ENCODE results near the gene PRKAG2. TPM values are rescaled to one million over a fixed set of nuclear protein-coding genes. Genes with fewer than 3 reads are reported as not detected.

Gene PRKAG2
- total RNA-seq, 2 donors from 2014 or later, result 38.3 to 78.5 TPM

DNA sequence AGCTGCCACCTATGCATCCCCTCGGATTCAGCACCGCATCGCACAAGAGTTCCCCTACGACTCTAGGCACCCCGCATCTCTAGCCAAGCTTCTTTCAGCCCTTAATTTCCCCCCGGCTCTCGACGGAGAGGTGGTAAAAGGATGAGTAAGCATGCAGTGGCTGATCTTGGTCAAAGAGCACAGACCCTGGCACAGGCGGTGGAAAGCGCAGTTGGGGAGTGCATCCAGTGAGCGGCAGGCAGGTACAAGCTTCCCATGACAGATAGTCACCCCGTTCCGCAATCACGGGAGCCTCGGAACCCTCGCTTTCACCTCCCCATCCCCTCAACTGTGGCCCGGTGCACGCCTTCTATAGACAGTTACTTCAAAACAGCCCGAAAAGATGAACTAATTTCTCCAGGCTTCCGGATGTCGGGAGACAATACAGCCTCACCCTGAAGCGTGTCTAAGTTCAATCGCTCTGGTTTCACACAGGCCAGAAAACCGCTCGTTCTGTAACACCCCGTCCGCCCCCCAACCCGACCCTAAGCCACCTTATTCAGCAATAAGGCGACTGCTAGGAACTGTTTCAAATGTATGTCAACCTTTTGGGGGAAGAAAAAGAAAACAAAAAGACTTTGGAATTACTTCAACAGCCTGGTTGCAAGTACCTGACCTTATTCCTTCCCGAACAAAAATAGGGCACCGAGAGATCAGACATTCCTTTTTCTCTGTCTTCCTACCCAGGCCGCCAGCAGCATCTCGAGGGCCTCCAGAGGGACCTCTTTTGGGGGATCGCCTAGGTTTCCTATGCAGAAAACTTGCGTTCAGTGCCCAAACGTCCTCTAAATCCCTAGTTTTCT lies 358.6 kb downstream of the PRKAG2 start:
- TF ChIP-seq, protein P1, sequence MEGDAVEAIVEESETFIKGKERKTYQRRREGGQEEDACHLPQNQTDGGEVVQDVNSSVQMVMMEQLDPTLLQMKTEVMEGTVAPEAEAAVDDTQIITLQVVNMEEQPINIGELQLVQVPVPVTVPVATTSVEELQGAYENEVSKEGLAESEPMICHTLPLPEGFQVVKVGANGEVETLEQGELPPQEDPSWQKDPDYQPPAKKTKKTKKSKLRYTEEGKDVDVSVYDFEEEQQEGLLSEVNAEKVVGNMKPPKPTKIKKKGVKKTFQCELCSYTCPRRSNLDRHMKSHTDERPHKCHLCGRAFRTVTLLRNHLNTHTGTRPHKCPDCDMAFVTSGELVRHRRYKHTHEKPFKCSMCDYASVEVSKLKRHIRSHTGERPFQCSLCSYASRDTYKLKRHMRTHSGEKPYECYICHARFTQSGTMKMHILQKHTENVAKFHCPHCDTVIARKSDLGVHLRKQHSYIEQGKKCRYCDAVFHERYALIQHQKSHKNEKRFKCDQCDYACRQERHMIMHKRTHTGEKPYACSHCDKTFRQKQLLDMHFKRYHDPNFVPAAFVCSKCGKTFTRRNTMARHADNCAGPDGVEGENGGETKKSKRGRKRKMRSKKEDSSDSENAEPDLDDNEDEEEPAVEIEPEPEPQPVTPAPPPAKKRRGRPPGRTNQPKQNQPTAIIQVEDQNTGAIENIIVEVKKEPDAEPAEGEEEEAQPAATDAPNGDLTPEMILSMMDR (IDR thresholded peaks at IDR 0.05), result no peak
- H3K36me3 ChIP-seq, result no peaks in the 10 kb centered on the region
- H3K4me1 ChIP-seq (ENCODE audit: control insufficient read depth in 1 of 2, low read depth in 2 of 2), result peaks cover 25 to 40% of the 10 kb centered on the region in 2 donors
- ATAC-seq (ENCODE audit: insufficient number of reproducible peaks, low FRiP score, low read depth), result no peak
- peak overlapping the region; percentile 95 for H3K4me3 ChIP-seq
- no peak for DNase-seq (ENCODE audit: low spot score)
- no peaks in the 10 kb centered on the region for H3K9me3 ChIP-seq
- no peaks in the 10 kb centered on the region for H3K27me3 ChIP-seq (replicated peaks; ENCODE audit: insufficient read depth)
- peak overlapping the region; percentile 97 to 98 for H3K27ac ChIP-seq

DNA sequence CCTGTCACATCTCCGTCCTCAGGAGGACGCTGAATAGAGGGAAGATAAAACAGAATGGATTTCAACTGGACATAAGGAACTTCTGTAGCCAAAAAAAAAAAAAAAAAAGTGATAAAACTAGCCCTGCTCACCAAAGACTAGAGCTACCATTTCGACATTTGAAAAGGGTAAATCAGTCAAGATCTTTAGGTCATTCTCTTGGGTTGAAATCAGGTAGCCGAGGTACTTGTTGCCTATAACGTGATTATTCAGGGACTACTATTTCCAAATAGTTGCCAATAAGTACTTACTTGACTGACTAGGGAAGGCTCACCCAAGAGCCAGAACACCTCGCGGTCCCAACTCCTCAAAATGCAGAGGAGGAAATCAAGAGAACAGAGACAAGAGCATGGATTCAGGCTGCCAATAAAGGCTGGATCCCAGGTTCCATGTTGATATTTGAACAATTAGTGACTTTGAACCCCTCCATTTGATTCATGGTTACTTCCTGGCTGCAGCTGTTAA lies 359.3 kb downstream of the PRKAG2 start:
- Histone ChIP-seq H3K4me1 (ENCODE audit: control insufficient read depth in 1 of 2, low read depth in 2 of 2) (peaks cover 25 to 45% of the 10 kb centered on the region in 2 donors), H3K4me3 (peak overlapping the region; percentile 95), H3K27me3 (replicated peaks; ENCODE audit: insufficient read depth) (no peaks in the 10 kb centered on the region), H3K27ac (peak overlapping the region; percentile 97 to 98), H3K36me3 (no peaks in the 10 kb centered on the region), H3K9me3 (no peaks in the 10 kb centered on the region)
- ATAC-seq (ENCODE audit: insufficient number of reproducible peaks, low FRiP score, low read depth) (no peak), DNase-seq (ENCODE audit: low spot score) (no peak)
- TF ChIP-seq, protein P1 (IDR thresholded peaks at IDR 0.05), result no peak

DNA sequence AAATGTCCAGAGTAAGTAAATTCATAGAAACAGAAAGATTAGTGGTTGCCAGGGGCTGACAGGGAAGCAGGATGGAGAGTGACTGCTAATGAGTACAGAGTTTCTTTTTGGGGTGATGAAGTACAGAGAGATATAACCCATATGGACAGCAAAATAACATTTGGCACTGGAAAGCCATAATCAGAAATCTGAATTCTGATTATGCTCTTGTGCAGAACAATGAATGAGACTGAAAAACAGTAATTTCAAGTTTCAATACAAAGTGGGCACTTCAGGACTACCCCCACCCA lies 361.7 kb downstream of the PRKAG2 start:
- no peak overlapping the region for H3K4me3 ChIP-seq
- DNase-seq (ENCODE audit: low spot score), result no peak
- H3K27me3 ChIP-seq (replicated peaks; ENCODE audit: insufficient read depth), result no peaks in the 10 kb centered on the region
- no peaks in the 10 kb centered on the region for H3K9me3 ChIP-seq
- H3K27ac ChIP-seq, result no peak overlapping the region
- TF ChIP-seq, protein P1 (IDR thresholded peaks at IDR 0.05), result no peak
- no peak for ATAC-seq (ENCODE audit: insufficient number of reproducible peaks, low FRiP score, low read depth)
- H3K4me1 ChIP-seq (ENCODE audit: control insufficient read depth in 1 of 2, low read depth in 2 of 2), result peaks cover 31 to 58% of the 10 kb centered on the region in 2 donors
- H3K36me3 ChIP-seq, result no peaks in the 10 kb centered on the region

DNA sequence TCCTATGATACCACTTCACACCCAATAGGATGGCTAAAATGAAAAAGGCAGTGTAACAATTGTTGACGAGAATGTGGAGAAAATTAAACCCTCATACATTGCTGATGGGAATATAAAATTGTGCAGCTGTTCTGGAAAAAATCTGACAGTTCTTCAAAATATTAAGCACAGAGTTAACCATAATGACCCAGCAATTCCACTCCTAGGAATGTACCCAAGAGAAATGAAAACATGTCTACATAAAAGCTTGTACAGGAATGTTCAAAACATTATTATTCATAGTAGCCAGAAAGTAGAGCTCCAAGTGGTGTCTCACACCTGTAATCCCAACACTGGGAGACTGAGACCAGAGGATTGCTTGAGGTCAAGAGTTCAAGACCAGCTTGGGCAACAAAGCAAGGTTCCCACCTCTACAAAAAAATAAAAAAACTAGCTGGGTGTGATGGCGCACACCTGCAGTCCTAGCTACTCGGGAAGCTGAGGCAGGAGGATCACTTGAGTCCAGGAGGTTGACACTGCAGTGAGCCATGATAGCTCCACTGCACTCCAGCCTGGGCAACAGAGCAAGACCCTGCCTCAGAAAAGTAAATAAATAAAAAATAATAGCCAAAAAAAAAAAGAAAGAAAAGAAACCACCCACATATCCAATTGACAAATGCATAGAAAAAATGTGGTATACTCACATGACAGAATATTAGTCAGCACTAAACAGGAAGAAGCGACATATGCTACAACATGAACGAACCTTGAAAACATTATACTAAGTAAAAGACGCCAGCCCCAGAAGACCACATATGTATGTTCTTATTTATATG lies 362.2 kb downstream of the PRKAG2 start:
- H3K4me3 ChIP-seq, result no peak overlapping the region
- H3K27me3 ChIP-seq (replicated peaks; ENCODE audit: insufficient read depth), result no peaks in the 10 kb centered on the region
- no peaks in the 10 kb centered on the region for H3K36me3 ChIP-seq
- H3K27ac ChIP-seq, result no peak overlapping the region
- peaks cover 34 to 64% of the 10 kb centered on the region in 2 donors for H3K4me1 ChIP-seq (ENCODE audit: control insufficient read depth in 1 of 2, low read depth in 2 of 2)
- H3K9me3 ChIP-seq, result no peaks in the 10 kb centered on the region
- TF ChIP-seq, protein P1 (IDR thresholded peaks at IDR 0.05), result no peak
- ATAC-seq (ENCODE audit: insufficient number of reproducible peaks, low FRiP score, low read depth) (no peak), DNase-seq (ENCODE audit: low spot score) (no peak)

DNA sequence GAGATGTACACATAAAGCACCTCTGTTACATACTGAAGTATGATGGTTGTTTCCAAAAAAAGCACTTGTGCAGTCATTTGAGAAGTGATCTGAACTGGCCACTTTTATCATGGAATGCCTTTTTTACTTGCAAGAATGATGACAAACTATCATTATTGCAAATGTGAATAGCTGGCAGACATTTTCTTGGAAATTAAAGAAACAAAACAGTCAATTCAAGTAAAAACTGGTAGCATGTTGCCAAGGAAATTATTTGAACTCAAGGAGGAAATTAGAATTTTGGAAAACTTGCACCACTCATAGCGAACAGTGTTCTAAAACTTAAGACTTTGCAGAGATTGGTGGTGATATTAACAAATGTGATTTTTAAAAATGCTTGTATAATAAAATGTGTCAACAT lies 363.8 kb downstream of the PRKAG2 start:
- no peak for DNase-seq (ENCODE audit: low spot score)
- Histone ChIP-seq H3K36me3 (no peaks in the 10 kb centered on the region), H3K4me3 (no peak overlapping the region), H3K27ac (no peak overlapping the region), H3K27me3 (replicated peaks; ENCODE audit: insufficient read depth) (no peaks in the 10 kb centered on the region), H3K9me3 (no peaks in the 10 kb centered on the region), H3K4me1 (ENCODE audit: control insufficient read depth in 1 of 2, low read depth in 2 of 2) (peaks cover 44 to 79% of the 10 kb centered on the region in 2 donors)
- TF ChIP-seq, protein P1 (IDR thresholded peaks at IDR 0.05), result no peak
- ATAC-seq (ENCODE audit: insufficient number of reproducible peaks, low FRiP score, low read depth), result no peak
